K562 (cell line): ENCODE measurements around the gene COX18. TPM values are rescaled to one million over a fixed set of nuclear protein-coding genes. Genes with fewer than 3 reads are reported as not detected.

Experiments
- ATAC-seq: fragments of 200-7000 bp; cut with Tn5 transposase; 3 replicates; pipeline ENCODE4 v1.9.1; 2020; ENCODE audit warnings: moderate library complexity
- BruUV-seq: library from RNA; stranded (reverse); fragments of 400-500 nt; replicated peaks from 2 replicates; lab custom pipeline; 2021; lab: Mats Ljungman, UMichigan
- CTCF ChIA-PET: fragments of 300-600 bp; formaldehyde crosslinking; extraction: SDS; loops from one replicate; lab custom pipeline; 2021; ENCODE audit warnings: low intra/inter-chr PET ratio; lab: Yijun Ruan, JAX
- POLR2A ChIA-PET: fragments of 300-600, 350-650 bp; sonication (Branson Sonifier 250); formaldehyde crosslinking; extraction: SDS; loops from one replicate; lab custom pipeline; 2021; ENCODE audit warnings: antibody characterized with exemption, inconsistent platforms; lab: Yijun Ruan, JAX
- DNase-seq, 4 experiments: peaks; one replicate each; pipeline versions ENCODE4 v3.0.0 to v3.0.0-alpha.2; 2011 to 2018; ENCODE audit warnings: low spot score in 3 of 4, mixed read lengths in 3 of 4; ENCODE audit errors: extremely low read depth in 1 of 4
- FAIRE-seq: peaks from 2 replicates; lab custom pipeline; 2011; peaks lifted over from hg19 to GRCh38; lab: Jason Lieb, UNC
- H2AFZ ChIP-seq: 2 replicates; pipeline ENCODE4 v1.6.0; 2011; ENCODE audit warnings: low read depth, low read length, control low read depth, inconsistent platforms
- H3K27ac ChIP-seq: fragments of 200-600 bp; 3 replicates; pipeline ENCODE4 v1.8.0; 2011; ENCODE audit warnings: low read depth, mild to moderate bottlenecking, control low read depth, inconsistent platforms, low read length, moderate library complexity, mixed read lengths; ENCODE audit errors: extremely low read depth
- H3K27me3 ChIP-seq, 2 experiments: fragments of 300-600 bp in 1 of 2; 2 replicates in 1 of 2; 3 replicates in 1 of 2; pipeline versions ENCODE4 v1.6.0 to v1.8.0; 2011; ENCODE audit warnings: inconsistent platforms in 2 of 2, low read length in 2 of 2, mild to moderate bottlenecking in 1 of 2, mixed read lengths in 1 of 2, moderate library complexity in 1 of 2; ENCODE audit not compliant: control insufficient read depth in 2 of 2, insufficient read depth in 2 of 2
- H3K36me3 ChIP-seq: fragments of 300-600 bp; 3 replicates; pipeline ENCODE4 v1.8.0; 2011; ENCODE audit warnings: mild to moderate bottlenecking, low read length, inconsistent platforms; ENCODE audit not compliant: control insufficient read depth, insufficient read depth
- H3K4me1 ChIP-seq, 2 experiments: fragments of 200-600 bp in 1 of 2; replicated peaks in 1 of 2; 2 replicates in 1 of 2; 3 replicates in 1 of 2; pipeline versions ENCODE4 v1.5.1 to v1.8.0; 2011; ENCODE audit warnings: inconsistent platforms in 2 of 2, low read length in 2 of 2, mild to moderate bottlenecking in 1 of 2, mixed read lengths in 1 of 2, moderate library complexity in 1 of 2; ENCODE audit not compliant: control insufficient read depth in 2 of 2, insufficient read depth in 2 of 2
- H3K4me2 ChIP-seq: 2 replicates; pipeline ENCODE4 v1.6.1; 2011; ENCODE audit warnings: low read length, control low read depth, inconsistent platforms, mixed read lengths; ENCODE audit not compliant: insufficient read depth
- H3K4me3 ChIP-seq: fragments of 200-600 bp; sonication (generic), shearing (Covaris generic); 2 replicates; pipeline ENCODE4 v1.5.1; 2016; ENCODE audit warnings: control low read depth, inconsistent platforms
- H3K79me2 ChIP-seq: fragments of 200-600 bp; 3 replicates; pipeline ENCODE4 v1.8.0; 2011; ENCODE audit warnings: low read length, inconsistent platforms; ENCODE audit not compliant: control insufficient read depth, insufficient read depth
- H3K9ac ChIP-seq, 2 experiments: 2 replicates each; pipeline versions ENCODE4 v1.6.0 to v1.6.1; 2011; ENCODE audit warnings: low read depth in 2 of 2, low read length in 2 of 2, control low read depth in 1 of 2, inconsistent platforms in 1 of 2, mild to moderate bottlenecking in 1 of 2, mixed read lengths in 1 of 2; ENCODE audit not compliant: insufficient read depth in 1 of 2
- H3K9me1 ChIP-seq: one replicate; pipeline ENCODE4 v1.6.0; 2011; ENCODE audit warnings: inconsistent platforms, mild to moderate bottlenecking, low read length, moderate library complexity; ENCODE audit not compliant: control insufficient read depth, insufficient read depth
- H3K9me3 ChIP-seq: replicated peaks from 2 replicates; pipeline ENCODE4 v1.5.1; 2011; ENCODE audit warnings: low read depth, low read length, inconsistent platforms; ENCODE audit not compliant: control insufficient read depth, insufficient read depth
- H4K20me1 ChIP-seq: replicated peaks from 2 replicates; pipeline ENCODE4 v1.6.1; 2011; ENCODE audit warnings: low read length, inconsistent platforms, mixed read lengths; ENCODE audit not compliant: control insufficient read depth, insufficient read depth
- CHD4 ChIP-seq: fragments of 200-600 bp; sonication (generic); IDR thresholded peaks from 3 replicates; pipeline ENCODE4 v1.6.1; 2012; ENCODE audit warnings: low read depth, mild to moderate bottlenecking, mixed read lengths, low read length, inconsistent platforms; ENCODE audit not compliant: insufficient read depth, insufficient replicate concordance, poor library complexity, severe bottlenecking
- FIP1L1 ChIP-seq: fragments of 200-400 bp; formaldehyde crosslinking; IDR thresholded peaks from 2 replicates; pipeline ENCODE4 v1.6.1; 2018; ENCODE audit warnings: mild to moderate bottlenecking, low read depth, low read length; ENCODE audit not compliant: poor library complexity, severe bottlenecking
- HIVEP1 ChIP-seq: fragments of 250-450 bp; sonication (Bioruptor Pico); IDR thresholded peaks from 2 replicates; pipeline ENCODE4 v1.4.0; 2020; ENCODE audit warnings: mild to moderate bottlenecking
- POLR2A ChIP-seq: fragments of 450-650 bp; conservative IDR thresholded peaks from 2 replicates; pipeline ENCODE4 v1.6.1; 2016
- TCF3 ChIP-seq: sonication (generic); formaldehyde crosslinking; IDR thresholded peaks from 2 replicates; pipeline ENCODE4 v1.4.0; 2020; ENCODE audit warnings: mild to moderate bottlenecking, missing genetic modification reagents
- ZNF311 ChIP-seq: fragments of 250-450 bp; sonication (Bioruptor Pico); IDR thresholded peaks from 2 replicates; pipeline ENCODE4 v1.4.0; 2020; ENCODE audit warnings: mild to moderate bottlenecking, moderate library complexity
- ZNF41 ChIP-seq: fragments of 250-450 bp; sonication (Bioruptor Pico); conservative IDR thresholded peaks from 2 replicates; pipeline ENCODE4 v1.4.0; 2020; ENCODE audit warnings: mild to moderate bottlenecking
- ZNF586 ChIP-seq: fragments of 450-650 bp; formaldehyde crosslinking; conservative IDR thresholded peaks from 2 replicates; pipeline ENCODE4 v1.4.0; 2020; ENCODE audit warnings: mild to moderate bottlenecking, moderate library complexity
- WGBS: fragments of 100-300 bp; shearing (Covaris generic); methylation state at CpG from one replicate; pipeline ENCODE4 v1.1.6; 2016; ENCODE audit warnings: low coverage, mixed read lengths; ENCODE audit not compliant: insufficient coverage; ENCODE audit errors: missing lambda C conversion rate; 5-methylcytosine and 5-hydroxymethylcytosine counted together
- in situ Hi-C: fragments of 300-500 bp; cut with MboI; formaldehyde crosslinking; loops from 4 replicates; pipeline ENCODE4 v1.15.0; 2018; ENCODE audit warnings: inconsistent platforms, mixed read lengths
- intact Hi-C: fragments of 100-400 bp; cut with micrococcal nuclease; formaldehyde crosslinking; loops from 2 replicates; pipeline ENCODE4 v1.14.2; 2022
- polyA plus RNA-seq, 8 experiments: library from polyadenylated mRNA; depleted of rRNA in 4 of 8; stranded (reverse) in 5 of 8; unstranded in 3 of 8; fragments of >200 nt; fragmentation: Nextera tagmentation in 2 of 8; fragmentation: Illumina TruSeq in 1 of 8; extraction: Ambion mirVana in 2 of 8; extraction: Trizol in 1 of 8; gene quantifications; 2 replicates each; pipeline versions ENCODE4 v1.2.1 to v1.2.3, GENCODE V29; 2011 to 2014; ENCODE audit warnings: inconsistent platforms in 1 of 8, missing spikeins in 1 of 8
- total RNA-seq, 7 experiments: library from RNA; depleted of rRNA in 6 of 7; stranded (reverse); fragments of >200 nt in 6 of 7; fragmentation: Illumina TruSeq in 2 of 7; extraction: Trizol in 2 of 7; gene quantifications; 2 replicates each; pipeline versions ENCODE4 v1.2.1 to v1.2.3, GENCODE V29; 2011 to 2021; ENCODE audit warnings: low replicate concordance in 1 of 7
- TF ChIP-seq, protein P1 (sequence below): fragments of 250-450 bp; sonication (Bioruptor Pico); IDR thresholded peaks from 2 replicates; pipeline ENCODE4 v1.8.0; 2021; ENCODE audit warnings: mild to moderate bottlenecking, moderate library complexity
- TF ChIP-seq, protein P2 (sequence below), 2 experiments: fragments of 450-650 bp; IDR thresholded peaks; 2 replicates each; pipeline ENCODE4 v1.6.1; 2016; ENCODE audit warnings: mild to moderate bottlenecking in 2 of 2, borderline replicate concordance in 1 of 2, low read depth in 1 of 2, moderate library complexity in 1 of 2
- TF ChIP-seq, protein P3 (sequence below): fragments of 250-450 bp; sonication (Bioruptor Pico); IDR thresholded peaks from 2 replicates; pipeline ENCODE4 v1.8.0; 2022; ENCODE audit warnings: moderate library complexity, mild to moderate bottlenecking, inconsistent platforms

Gene COX18
- total and polyA plus RNA-seq, 9 of the 15 experiments (the other 6 are each of a cell fraction or from before 2014, with no cell fraction given), result 7.0 to 21.3 (median 14.7) TPM

DNA sequence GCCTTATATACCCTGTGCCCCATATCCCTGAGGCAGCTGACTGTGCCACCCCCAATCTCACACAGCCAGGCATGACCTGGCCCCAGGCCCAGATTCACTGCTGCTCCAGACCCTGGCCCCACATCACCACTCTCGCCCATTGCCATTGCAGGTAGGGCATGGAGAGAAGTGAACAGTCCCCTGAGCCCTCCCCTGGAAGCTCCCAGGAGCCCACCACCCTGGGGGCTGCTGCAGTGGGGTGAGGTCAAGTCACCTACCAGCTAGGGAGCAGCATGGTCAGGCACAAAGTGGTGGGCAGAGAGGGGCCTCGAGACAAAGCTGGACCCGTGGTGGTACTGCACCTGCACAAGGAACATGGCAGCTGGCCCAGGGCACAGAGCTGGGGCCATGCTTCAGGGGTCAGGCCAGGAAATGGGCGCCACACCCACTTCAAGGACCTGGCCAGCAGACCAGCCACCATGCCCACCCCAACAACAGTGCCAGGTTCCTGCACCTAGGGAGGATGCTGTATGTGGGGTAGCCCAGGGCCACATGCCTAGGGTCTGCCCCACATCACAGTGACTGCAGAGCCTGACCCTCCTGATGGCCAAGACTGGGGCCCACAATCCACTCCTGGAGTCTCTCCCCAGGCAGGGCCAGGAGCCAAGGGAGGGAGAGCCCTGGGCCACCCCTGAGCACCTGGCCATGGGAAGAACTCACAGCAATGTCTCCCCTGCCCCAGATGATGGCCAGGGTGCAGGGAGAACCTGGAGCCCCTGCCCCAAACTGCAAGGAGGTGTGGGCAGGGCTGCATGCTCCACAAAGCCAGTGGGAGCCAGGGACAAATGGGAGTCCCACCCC lies 58.5 kb downstream of the COX18 start:
- no peak overlapping the region for H3K9ac ChIP-seq
- H3K4me3 ChIP-seq, result no peak overlapping the region
- no peaks in the 10 kb centered on the region for H3K4me1 ChIP-seq
- DNase-seq (no peak), FAIRE-seq (no peak), ATAC-seq (no peak)
- BruUV-seq, result no TSS peak
- no peaks in the 10 kb centered on the region for H3K36me3 ChIP-seq
- H3K27me3 ChIP-seq, result peaks cover 0 to 4% of the 10 kb centered on the region in 2 experiments; a peak in 2 of 5 replicates
- 0% methylated on average over 4 of the region's 4 CpGs for WGBS
- no peaks in the 10 kb centered on the region for H3K79me2 ChIP-seq
- no peak overlapping the region for H2AFZ ChIP-seq
- intact Hi-C loops, result loop anchor here (10.0 kb wide), 1 partner anchor 686 kb away; no protein-coding TSS in a partner anchor
- no peaks in the 10 kb centered on the region for H3K9me3 ChIP-seq
- H3K27ac ChIP-seq, result no peak overlapping the region
- ChIA-PET POLR2A (no interaction called here), CTCF (no interaction called here)
- H4K20me1 ChIP-seq, result no peaks in the 10 kb centered on the region
- H3K4me2 ChIP-seq, result no peak overlapping the region
- no peaks in the 10 kb centered on the region for H3K9me1 ChIP-seq
- in situ Hi-C loops, result loop anchor here (25.0 kb wide), 1 partner anchor 1274 kb away; no protein-coding TSS in a partner anchor
- TF ChIP-seq, protein P1, sequence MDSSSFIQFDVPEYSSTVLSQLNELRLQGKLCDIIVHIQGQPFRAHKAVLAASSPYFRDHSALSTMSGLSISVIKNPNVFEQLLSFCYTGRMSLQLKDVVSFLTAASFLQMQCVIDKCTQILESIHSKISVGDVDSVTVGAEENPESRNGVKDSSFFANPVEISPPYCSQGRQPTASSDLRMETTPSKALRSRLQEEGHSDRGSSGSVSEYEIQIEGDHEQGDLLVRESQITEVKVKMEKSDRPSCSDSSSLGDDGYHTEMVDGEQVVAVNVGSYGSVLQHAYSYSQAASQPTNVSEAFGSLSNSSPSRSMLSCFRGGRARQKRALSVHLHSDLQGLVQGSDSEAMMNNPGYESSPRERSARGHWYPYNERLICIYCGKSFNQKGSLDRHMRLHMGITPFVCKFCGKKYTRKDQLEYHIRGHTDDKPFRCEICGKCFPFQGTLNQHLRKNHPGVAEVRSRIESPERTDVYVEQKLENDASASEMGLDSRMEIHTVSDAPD, result no peak
- TF ChIP-seq ZNF586 (no peak), POLR2A (no peak), TCF3 (CRISPR knock-in tag) (no peak), ZNF311 (CRISPR knock-in tag) (no peak), ZNF41 (CRISPR knock-in tag) (no peak), CHD4 (no peak), HIVEP1 (no peak), FIP1L1 (no peak)
- TF ChIP-seq, protein P2, sequence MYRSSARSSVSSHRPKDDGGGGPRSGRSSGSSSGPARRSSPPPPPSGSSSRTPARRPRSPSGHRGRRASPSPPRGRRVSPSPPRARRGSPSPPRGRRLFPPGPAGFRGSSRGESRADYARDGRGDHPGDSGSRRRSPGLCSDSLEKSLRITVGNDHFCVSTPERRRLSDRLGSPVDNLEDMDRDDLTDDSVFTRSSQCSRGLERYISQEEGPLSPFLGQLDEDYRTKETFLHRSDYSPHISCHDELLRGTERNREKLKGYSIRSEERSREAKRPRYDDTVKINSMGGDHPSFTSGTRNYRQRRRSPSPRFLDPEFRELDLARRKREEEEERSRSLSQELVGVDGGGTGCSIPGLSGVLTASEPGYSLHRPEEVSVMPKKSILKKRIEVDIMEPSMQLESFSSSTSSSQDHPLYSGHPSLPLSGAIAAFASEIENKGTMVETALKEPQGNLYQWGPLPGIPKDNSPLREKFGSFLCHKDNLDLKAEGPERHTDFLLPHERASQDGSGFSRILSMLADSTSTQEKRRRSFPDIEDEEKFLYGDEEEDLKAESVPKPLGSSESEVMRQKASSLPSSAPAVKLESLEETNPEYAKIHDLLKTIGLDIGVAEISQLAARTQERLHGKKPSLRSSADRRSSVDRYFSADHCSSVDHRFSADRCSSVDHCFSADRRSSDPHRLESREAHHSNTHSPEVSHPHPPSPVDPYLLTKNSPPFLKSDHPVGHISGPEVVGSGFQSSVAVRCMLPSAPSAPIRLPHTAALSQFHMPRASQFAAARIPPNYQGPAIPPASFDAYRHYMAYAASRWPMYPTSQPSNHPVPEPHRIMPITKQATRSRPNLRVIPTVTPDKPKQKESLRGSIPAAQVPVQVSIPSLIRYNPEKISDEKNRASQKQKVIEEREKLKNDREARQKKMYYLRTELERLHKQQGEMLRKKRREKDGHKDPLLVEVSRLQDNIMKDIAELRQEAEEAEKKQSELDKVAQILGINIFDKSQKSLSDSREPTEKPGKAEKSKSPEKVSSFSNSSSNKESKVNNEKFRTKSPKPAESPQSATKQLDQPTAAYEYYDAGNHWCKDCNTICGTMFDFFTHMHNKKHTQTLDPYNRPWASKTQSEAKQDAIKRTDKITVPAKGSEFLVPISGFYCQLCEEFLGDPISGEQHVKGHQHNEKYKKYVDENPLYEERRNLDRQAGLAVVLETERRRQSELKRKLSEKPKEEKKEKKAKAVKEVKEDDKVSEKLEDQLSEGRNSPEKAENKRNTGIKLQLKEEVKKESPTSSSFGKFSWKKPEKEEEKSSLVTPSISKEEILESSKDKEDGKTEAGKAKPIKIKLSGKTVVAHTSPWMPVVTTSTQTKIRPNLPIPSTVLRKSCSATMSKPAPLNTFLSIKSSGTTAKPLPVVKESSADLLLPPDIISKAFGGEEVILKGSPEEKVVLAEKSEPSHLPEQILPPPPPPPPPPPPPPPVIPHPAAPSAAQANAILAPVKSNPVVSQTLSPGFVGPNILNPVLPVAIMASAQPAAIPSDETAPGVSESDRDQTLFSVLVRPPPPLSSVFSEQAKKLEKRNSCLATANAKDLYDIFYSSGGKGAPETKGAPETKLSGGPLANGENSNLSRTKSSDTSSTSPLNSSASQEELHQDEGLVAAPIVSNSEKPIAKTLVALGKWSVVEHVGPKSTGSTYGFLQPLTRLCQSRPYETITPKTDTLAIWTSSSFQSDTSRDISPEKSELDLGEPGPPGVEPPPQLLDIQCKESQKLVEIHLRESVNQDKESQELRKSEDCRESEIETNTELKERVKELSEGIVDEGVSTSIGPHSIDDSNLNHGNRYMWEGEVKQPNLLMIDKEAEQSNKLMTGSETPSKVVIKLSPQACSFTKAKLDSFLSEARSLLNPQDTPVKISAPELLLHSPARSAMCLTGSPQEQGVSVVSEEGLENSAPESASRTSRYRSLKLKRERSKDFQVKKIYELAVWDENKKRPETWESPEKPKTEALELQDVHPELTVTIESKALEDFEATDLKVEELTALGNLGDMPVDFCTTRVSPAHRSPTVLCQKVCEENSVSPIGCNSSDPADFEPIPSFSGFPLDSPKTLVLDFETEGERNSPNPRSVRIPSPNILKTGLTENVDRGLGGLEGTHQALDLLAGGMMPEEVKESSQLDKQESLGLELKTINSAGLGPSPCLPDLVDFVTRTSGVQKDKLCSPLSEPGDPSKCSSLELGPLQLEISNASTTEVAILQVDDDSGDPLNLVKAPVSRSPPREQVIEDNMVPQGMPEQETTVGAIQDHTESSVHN (IDR thresholded peaks at IDR 0.05; ENCODE audit: borderline replicate concordance in 1 of 2, low read depth in 1 of 2), result no peak
- TF ChIP-seq, protein P3, sequence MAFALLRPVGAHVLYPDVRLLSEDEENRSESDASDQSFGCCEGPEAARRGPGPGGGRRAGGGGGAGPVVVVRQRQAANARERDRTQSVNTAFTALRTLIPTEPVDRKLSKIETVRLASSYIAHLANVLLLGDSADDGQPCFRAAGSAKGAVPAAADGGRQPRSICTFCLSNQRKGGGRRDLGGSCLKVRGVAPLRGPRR, result no peak
